GM18519 (cell line): ENCODE results near the gene KCNMA1.

Experiments
- ATAC-seq: cut with Tn5 transposase; IDR thresholded peaks from one replicate; pipeline ENCODE4 v1.9.1; 2021; ENCODE audit warnings: mild to moderate bottlenecking, moderate library complexity; ENCODE audit not compliant: unreplicated experiment, low FRiP score

KCNMA1 gene

DNA sequence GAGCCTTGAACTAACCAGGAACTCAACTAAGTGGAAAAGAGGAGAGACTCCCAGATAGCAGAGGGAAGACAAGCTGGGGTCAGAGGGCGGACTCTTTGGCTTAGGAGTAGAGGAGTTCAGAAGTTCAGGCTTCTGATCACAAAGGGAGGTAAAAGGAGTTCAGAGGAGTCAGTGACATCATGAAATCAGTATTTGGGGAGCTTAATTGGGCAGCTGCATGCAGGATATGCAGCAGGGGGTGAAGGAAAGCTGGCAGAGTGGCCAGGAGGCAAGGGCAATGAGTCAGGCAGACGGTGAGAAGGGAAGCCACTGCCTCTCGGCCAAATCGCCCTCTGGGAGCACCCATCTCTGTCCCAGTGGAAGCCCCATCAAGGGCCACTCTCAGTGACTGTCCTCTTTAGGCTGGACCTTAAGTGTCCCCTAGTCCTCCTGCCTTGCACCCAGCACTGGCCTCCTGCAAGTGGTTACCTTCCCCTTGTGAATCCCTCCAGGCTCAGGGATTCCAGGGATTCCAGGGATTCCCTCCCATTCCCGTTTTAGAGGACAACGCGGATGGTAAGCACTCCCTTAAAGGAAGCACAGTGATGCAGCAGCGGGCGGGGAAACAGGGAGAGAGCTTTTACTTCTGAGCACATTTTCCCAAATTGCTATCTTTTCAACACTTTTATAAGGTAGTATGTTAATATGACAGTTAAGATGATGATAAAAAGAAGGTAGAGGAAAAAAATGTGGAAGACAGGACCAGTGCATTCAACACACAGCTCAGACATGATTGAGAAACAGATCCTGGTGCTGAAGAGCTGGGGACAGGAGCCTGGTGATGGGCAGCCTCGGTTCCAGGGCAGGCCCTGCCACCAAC is 72.6 kb downstream of the KCNMA1 start:
- ATAC-seq, result no peak

DNA sequence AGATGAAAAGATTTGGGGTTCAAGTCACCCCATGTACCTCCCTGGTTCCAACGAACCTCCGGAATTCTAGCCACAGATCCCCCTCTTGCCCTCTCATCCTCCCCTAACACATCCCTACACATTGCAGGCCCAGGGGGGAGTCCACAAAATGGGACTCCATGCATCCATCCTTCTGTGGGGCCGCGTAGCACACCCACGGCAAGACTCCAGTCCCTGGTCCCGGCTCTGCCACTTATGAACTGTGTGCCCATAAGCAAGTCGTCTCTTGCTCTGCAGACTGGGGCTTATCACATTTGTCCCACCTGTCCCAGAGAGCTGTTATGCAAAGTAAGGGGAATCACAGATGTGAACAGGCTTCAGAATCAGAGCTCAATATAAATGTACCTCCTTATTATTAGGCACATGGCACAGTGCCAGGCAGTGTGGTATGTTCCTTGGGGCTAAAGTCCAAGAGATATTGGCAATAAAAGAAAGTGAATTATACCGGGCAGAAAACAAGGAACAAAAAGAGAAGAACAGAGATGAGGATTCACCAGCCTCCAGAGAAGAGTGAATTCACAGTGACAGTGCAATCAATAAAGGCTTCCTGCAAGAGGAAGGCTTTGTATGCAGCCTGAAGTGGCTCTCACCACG is 73.9 kb downstream of the KCNMA1 start:
- ATAC-seq, result no peak

DNA sequence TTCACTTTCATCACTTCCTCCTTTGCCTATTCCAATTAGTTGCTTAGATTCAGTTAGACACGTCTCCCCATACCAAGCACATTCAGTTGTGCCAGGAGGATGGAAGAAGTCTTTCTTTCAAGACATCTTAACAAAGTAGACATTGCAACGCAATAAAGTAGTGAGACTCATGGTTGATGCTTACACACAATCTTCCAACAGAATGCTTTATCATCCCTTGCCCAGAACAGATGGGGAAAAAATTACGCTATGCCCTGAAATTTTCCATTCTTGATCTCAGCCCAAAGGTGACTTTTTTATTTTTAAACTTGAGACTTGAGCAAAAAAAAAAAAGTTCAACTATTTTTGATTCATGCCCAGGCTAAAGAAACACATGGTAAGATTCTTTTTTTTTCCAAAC is 74.9 kb downstream of the KCNMA1 start:
- no peak for ATAC-seq

DNA sequence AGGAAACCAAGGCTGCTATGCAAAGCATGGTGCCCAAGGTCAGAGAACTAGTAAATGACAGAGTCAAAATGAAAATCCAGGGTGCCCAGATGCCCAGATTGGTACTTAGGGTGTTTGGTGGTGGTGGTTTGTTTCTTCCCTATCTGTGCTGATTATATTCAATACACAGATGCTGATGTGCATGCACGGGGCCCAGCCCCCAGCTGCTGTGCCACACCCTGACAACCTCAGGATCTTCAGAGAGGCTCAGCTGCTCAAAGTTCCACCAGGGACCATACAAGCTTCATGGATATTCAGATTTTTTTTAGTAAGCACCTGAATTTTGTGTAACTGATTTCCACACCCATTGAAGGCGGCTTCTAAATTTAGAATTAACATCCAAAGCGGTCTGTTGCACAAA is 75.6 kb downstream of the KCNMA1 start:
- no peak for ATAC-seq

DNA sequence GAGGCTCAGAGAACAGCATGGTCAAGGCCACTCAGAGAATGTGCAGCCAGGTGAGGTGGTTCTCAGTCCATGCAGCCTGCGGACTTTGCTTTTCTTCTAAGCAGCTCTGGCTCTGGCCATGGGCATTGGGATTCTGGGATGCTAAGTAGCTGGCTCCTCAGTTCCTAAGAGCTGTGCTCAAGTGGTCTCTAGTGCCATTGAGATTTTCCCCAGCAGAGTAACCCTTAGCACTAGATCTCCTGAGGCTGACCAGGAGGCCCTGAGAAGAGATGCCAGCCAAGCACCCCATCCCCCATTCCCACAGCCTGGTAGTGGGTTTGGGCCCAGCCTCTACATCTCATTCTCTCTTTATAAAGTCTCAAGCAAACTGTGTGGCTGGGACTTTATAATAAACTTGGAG is 77.1 kb downstream of the KCNMA1 start:
- ATAC-seq, result no peak

DNA sequence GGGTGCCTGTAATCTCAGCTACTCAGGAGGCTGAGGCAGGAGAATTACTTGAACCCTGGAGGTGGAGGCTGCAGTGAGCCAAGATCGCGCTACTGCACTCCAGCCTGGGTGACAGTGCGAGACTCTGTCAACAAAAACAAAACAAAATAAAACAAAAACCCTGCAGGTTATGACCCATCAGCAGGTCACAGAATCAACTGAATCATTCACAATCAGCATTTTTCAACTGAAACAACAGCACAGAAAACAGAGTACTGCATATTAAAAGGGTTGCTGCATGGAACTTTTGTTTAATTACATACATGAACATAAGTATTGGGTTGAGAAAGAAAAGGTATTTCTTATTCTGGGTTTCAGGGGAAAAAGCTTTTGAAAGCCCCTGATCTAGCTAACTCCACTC is 77.6 kb downstream of the KCNMA1 start:
- ATAC-seq, result no peak

DNA sequence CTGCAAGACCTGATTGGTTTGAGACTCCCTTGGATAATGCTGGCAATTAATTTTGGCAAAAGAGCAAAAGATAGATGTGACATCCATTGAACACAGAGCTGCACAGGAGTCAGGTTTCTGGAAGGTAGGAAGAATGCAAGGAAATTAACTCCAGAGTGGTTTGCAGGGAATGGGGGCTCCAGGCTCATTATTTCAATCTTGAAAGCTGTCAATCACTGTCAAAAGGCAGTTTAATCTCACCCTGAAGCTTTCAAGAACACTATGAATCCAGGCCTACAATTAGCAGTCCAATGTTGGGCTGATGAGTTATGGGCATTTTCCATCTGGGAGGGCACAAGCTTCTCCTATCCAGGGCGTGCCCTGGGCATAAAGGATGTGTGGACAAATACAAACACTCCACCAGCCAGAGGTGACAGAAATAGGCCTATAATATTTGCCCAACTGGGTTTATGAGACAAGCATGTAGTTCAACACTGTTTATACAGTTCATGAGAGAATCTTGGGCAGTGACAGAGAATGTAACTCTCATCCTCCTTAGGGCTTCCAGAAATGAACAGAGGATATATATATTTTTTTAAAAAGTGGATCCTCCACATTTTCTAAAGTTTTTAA is 80.5 kb downstream of the KCNMA1 start:
- no peak for ATAC-seq

DNA sequence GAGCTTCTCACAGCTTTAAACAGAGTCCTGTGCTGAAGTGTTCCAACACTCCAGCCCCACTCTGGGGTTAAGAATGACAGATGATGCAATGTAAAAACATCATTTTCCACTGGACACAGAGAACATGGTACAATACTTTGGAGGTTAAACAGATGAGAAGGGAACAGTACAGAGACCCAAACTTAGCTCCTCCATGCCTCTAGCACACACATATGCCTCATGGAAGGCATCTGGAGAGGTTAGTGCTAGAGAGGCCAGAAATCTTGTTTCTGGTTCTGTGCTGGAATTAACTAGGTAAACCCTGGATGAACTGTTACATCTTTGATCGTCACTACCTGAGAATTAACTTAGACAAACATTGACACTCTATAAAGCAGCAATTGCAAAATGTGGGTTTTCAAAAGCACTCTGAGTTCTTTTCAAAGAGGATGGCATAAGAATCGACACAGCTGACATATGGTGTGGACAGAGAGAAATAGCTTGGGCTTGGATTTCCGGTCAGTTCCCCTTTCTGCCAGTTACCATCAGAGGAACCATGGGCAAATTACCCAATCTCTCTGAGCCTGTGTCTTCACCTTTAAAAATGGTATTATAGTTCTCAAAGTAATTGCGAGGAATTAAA is 81.9 kb downstream of the KCNMA1 start:
- ATAC-seq, result no peak

DNA sequence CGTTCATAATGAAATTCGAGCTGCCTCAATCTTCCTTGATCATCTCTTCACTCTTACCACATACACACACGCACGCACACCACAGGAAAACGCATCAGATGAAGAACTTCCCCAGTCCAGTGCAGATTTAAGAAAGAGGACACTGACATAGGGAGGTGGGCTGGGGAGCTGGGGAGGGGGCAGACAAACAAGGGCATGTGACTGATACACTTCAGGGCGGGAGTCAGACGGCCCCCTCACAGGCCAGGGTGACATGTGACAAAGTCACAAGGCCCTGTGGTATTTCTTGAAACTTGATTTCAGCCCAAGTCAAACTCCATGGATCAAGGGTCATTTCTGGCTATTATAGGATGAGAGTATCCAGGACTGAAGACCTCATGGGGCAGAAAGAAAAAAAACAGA is 82.6 kb downstream of the KCNMA1 start:
- no peak for ATAC-seq

DNA sequence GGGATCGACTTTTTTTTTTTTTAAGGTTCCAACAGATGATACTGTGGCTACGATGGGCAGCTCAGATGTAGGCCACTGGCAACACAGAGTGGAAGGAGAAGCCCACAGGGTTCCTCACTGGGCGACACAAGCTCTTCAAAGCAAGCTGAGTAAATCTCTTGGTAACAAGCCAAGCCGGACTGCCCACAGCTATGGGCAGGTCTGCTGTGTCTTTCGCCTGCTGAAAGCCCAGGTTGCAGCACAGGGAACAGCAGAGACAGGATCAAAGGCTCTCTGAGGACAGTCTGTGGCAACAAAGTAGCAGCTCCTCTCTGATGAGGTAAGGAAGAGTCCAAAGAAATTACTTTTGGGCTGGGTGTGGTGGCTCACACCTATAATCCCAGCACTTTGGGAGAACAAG is 83.6 kb downstream of the KCNMA1 start:
- no peak for ATAC-seq

DNA sequence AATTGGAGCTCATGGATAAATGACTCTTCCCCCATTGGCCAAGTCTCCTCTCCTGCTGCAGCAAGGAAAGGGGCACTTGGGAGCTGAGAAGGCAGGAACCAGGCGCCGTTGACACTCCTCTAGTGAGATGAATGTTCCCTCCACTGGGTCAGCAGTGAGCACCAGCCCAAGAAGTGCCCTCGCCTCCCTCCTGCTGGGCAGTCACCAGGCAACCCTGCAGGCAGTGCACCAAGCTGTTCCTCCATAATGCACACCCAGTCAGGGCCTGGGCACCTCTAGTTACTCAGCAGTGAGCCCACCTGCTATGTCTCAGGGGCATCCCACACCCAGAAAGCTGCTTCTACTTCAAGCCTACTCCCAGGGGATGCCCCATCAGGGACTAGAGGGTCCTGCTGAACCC is 84.3 kb downstream of the KCNMA1 start:
- ATAC-seq, result no peak

DNA sequence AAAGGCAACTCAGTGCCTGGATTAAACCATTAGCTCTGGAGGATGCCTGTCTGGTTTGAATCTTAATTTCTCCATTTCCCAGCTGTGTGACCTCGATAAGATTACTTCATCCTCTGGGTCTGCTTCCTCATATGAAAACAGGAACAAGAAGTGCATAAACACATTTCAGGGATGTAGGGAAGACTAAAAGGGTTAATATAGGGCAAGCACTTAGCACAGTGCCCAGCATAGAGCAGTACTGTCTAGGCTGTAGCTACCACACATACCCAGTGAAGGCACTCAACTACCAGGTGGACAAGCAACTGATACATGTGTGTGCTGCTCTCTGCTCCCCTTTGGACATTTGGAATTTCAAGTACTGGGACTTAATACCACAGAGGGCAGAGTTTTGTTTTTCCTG is 85.4 kb downstream of the KCNMA1 start:
- no peak for ATAC-seq

DNA sequence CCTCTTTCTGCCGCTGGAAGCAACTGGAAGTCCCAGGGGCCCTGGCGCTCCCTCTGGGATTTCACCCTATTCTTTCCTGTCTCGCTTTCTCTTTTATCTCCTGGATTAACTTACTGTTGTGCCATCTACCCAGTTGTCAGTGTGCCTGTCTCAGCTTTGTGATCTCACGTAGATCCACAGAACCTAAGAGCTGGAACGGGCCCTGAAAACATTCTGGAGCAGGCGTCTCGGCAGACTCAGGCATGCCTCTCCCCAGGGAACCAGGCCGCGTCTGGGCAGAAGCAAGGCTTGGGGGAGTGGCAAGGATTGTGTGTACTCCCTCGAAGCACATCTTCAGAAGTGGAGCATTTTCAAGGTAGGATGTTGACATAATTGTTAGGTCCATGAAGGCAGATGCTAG is 87.2 kb downstream of the KCNMA1 start:
- no peak for ATAC-seq

DNA sequence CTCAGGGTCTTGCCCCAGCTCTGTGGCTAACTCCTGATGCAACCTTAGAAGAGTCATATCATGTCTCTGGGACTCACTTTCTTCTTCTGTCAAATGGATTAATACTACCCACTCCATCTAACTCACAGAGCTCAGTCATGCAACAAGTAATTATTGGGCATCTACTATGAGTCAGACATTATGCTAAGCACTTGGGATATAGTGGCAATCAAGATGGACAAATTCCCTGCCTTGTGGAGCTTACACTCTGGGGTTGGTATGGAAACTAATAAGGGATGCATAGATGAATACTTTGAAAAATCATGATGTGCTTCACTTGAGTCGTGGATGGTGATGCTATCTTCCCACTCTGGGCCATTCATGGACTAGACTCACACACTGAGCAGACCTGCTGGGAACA is 88.9 kb downstream of the KCNMA1 start:
- ATAC-seq, result no peak

DNA sequence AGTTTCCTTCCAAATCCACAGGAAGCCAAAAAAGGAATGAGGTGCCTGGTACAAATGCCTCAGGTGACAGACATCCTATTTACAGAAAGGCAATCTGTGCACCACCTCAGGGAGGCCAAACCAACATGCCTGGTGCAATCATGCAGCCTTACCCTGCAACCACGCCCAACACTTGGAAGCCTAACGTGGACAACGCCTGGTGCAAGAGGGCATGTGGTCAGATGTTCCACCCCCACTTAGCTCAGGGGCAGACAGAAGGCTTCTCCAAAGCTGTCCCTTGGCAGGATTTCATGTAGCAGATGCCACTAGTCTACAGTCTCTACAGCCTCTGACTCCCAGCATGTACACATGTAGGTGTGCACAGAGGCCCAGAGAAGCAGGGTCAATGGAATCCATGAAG is 89.5 kb downstream of the KCNMA1 start:
- no peak for ATAC-seq

DNA sequence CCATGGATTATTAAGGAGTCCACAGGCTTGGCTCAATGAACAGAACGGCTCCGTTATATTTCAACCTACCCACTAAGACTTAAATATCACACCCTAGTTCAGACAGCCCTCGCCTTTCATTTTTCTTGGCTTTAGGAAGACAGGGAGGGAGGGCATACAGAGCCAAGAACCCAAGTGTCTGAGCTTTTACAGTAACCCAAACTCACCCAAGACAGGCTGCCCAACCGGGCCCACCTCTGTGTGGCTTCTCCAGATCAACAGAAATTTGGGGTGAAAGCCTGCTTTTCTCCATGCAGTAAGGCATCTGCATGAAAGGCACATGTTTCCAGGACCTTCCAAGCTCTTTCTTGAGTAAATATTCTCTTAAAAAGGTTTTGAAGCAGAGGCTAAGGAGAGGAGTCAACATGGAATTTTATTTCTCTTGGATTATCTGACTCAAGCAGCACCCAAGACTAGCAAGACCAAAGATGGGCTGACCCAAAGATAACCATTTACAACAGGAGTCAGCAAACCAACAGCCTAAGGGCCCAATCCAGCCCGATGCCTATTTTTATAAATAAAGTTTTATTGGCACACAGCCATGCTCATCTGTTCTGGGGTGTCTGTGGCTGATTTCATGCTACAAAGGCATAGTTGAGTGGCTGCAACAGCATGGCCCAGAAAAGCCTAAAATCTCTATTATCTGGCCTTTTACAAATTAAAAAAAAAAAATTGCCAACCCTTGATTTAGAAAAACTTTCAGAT is 90.1 kb downstream of the KCNMA1 start:
- ATAC-seq, result no peak

DNA sequence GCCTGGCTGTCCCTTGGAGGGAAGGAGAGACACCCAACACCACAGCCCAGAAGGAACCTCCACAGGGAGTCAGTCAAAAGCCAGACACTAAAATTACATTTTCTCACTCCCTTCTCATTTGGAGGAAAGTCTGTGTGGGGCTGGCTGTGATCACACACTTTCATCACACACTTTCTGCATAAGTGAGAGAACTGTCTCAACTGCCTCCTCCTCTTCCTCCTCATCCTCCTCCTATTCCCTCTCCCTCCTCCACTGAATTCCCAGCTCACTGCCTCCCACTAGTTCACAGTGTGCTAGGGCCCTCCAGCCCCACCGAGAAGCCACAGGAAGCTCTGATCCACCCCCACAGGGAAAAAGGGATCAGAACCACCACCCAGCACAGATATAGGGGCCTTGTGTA is 91.6 kb downstream of the KCNMA1 start:
- ATAC-seq, result no peak

DNA sequence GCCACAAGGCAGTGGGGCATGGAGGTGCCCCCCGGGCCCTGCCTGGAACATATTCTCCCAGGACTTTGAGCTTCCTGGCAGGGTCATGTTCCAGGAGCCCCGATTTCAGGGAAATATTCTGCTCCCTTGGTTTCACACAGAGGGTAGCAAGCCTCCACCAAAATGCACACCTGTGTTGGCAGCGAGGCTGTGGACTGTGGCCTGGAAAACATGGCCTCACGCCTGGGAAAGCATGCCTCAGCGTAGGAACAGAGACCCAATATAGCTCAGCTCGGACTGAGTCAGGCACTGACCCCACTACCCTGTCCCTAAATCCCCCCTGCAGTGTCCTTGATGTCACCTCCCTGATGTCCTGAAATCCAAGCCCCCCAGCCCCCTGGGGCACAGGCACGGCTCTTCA is 92.0 kb downstream of the KCNMA1 start:
- no peak for ATAC-seq

DNA sequence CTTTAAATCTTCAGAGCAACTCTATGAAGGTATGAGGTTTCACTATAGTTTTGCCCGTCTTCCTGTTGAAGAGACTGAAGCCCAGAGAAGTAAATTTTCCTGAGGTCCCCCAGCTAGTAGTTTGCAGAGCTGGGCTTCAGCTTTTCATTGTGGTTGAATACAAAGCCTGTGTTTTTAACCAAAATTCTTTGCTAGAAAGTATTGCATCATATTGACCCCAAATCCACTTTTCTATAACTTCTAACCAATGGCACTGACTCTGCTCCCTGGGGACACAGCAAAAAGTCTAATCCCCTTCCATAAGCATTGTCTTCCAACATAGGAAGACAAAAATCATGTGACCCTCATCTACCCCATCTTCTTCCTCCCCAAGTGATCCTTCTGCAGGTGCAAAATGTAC is 93.0 kb downstream of the KCNMA1 start:
- ATAC-seq, result no peak

DNA sequence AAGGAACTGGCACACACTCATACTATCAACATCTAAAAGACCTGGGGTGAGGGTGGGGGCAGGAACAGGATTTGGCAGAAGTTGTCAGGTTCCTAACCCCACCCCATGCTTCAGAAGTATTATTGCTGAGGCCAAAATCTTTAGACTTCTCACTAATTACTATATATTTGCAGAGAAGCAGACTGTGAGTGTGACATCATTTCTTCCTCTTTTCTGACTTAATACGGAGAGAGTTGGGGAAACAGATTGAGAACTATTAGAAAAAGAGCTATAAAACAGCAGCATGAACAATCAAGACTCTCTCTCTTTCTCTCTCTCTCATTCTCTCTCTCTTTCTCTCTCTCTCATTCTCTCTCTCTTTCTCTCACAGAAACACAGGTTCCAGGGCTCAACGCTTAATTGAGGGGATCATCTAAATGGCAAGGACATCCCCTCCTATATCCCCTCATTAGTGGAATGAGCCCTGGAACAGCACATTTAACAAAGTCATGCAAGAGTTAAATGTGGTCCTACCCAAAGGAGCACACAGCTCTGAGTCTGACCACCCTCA is 94.8 kb downstream of the KCNMA1 start:
- ATAC-seq, result no peak
